PC-9 (cell line): ENCODE results near the gene RMI2. TPM values are rescaled to one million over a fixed set of nuclear protein-coding genes. Genes with fewer than 3 reads are reported as not detected.

Experiments used
- BruUV-seq: library from RNA; stranded (reverse); fragments of 400-500 nt; replicated peaks from 2 replicates; lab custom pipeline; 2021; lab: Mats Ljungman, UMichigan
- CTCF ChIA-PET: fragments of 300-600 bp; sonication (Branson Sonifier 250); formaldehyde crosslinking; loops from one replicate; lab custom pipeline; 2022; ENCODE audit warnings: antibody characterized with exemption; lab: Charles Lee
- POLR2A ChIA-PET: fragments of 300-600 bp; sonication (Branson Sonifier 250); formaldehyde crosslinking; loops from one replicate; lab custom pipeline; 2022; ENCODE audit warnings: antibody characterized with exemption; ENCODE audit not compliant: unreplicated experiment; lab: Charles Lee
- DNase-seq, 2 experiments: peaks; one replicate each; pipeline versions ENCODE4 v3.0.0 to v3.0.0-alpha.2; 2015 to 2022; ENCODE audit warnings: mixed read lengths in 1 of 2
- H2AFZ ChIP-seq: fragments of 200-600 bp; sonication (generic); 2 replicates; pipeline ENCODE4 v1.8.1; 2017; ENCODE audit warnings: antibody characterized with exemption
- H3F3A ChIP-seq: fragments of 200-600 bp; sonication (generic); 2 replicates; pipeline ENCODE4 v1.8.1; 2017; ENCODE audit warnings: antibody characterized with exemption, mild to moderate bottlenecking, low read depth; ENCODE audit not compliant: insufficient read depth
- H3K27ac ChIP-seq: fragments of 200-600 bp; sonication (generic); 2 replicates; pipeline ENCODE4 v1.6.1; 2016; ENCODE audit warnings: mixed run types
- H3K27me3 ChIP-seq: fragments of 200-600 bp; sonication (generic); 2 replicates; pipeline ENCODE4 v1.6.1; 2016; ENCODE audit warnings: low read depth, mixed run types; ENCODE audit not compliant: insufficient read depth
- H3K36me3 ChIP-seq: fragments of 200-600 bp; sonication (generic); 2 replicates; pipeline ENCODE4 v1.6.1; 2016; ENCODE audit warnings: low read depth, mixed run types
- H3K4me1 ChIP-seq: fragments of 200-600 bp; sonication (generic); replicated peaks from 2 replicates; pipeline ENCODE4 v1.6.1; 2016; ENCODE audit warnings: mixed run types; ENCODE audit not compliant: insufficient read depth
- H3K4me2 ChIP-seq: fragments of 200-600 bp; sonication (generic); 2 replicates; pipeline ENCODE4 v1.6.1; 2017; ENCODE audit warnings: mixed run types
- H3K4me3 ChIP-seq: fragments of 200-600 bp; sonication (generic); 2 replicates; pipeline ENCODE4 v1.6.1; 2016; ENCODE audit warnings: mixed run types
- H3K79me2 ChIP-seq: fragments of 200-600 bp; sonication (generic); 2 replicates; pipeline ENCODE4 v1.6.1; 2017; ENCODE audit warnings: low read depth, mixed run types
- H3K9me2 ChIP-seq: fragments of 200-600 bp; sonication (generic); 2 replicates; pipeline ENCODE4 v1.8.1; 2017; ENCODE audit warnings: mild to moderate bottlenecking; ENCODE audit not compliant: insufficient read depth
- H3K9me3 ChIP-seq: fragments of 200-600 bp; sonication (generic); 2 replicates; pipeline ENCODE4 v1.8.1; 2016; ENCODE audit warnings: low read depth; ENCODE audit not compliant: insufficient read depth
- H4K20me1 ChIP-seq: fragments of 200-600 bp; sonication (generic); 2 replicates; pipeline ENCODE4 v1.8.1; 2017; ENCODE audit not compliant: insufficient read depth
- EZH2 ChIP-seq: fragments of 200-600 bp; sonication (generic); IDR thresholded peaks from 2 replicates; pipeline ENCODE4 v1.8.0; 2017; ENCODE audit warnings: antibody characterized with exemption, low read depth
- intact Hi-C: fragments of 100-400 bp; cut with micrococcal nuclease; formaldehyde crosslinking; loops from one replicate; pipeline ENCODE4 v1.10.0; 2022; ENCODE audit not compliant: unreplicated experiment
- total RNA-seq: library from RNA; stranded (reverse); gene quantifications from 2 replicates; pipeline ENCODE4 v1.2.3, GENCODE V29; 2021
- TF ChIP-seq, protein P1 (sequence below): fragments of 200-600 bp; sonication (generic); conservative IDR thresholded peaks from 2 replicates; pipeline ENCODE4 v1.6.1; 2017; ENCODE audit warnings: mixed run types, antibody characterized with exemption, mild to moderate bottlenecking, moderate library complexity

Gene RMI2
- total RNA-seq, 1 experiment from 2014 or later = 38.0 TPM

DNA sequence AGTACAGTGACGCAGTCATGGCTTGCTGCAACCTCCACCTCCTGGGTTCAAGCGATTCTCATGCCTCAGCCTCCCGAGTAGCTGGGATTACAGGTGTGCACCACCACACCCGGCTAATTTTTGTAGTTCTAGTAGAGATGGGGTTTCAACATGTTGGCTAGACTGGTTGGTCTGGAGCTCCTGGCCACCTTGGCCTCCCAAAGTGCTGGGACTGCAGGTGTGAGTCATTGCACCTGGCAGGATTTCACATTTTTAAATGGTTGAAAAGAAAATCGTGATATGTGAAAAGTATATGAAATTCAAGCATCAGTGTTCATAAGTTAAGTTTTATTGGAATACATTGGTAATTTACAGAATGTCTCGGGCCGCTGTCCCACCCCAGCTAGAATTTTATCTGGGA is 2.6 kb downstream of the RMI2 start:
- Histone ChIP-seq H3K4me3 (no peak overlapping the region), H3K79me2 (peaks cover 30% of the 10 kb centered on the region), H3K4me1 (peaks cover 34% of the 10 kb centered on the region), H2AFZ (no peak overlapping the region), H3K27me3 (no peaks in the 10 kb centered on the region), H3K27ac (no peak overlapping the region), H3K4me2 (peak overlapping the region; percentile 27), H4K20me1 (no peaks in the 10 kb centered on the region), H3K9me3 (no peaks in the 10 kb centered on the region), H3K36me3 (no peaks in the 10 kb centered on the region), H3K9me2 (no peaks in the 10 kb centered on the region), H3F3A (peaks cover 21% of the 10 kb centered on the region; the same call in 1 of the 2 replicates)
- TF ChIP-seq, protein P1, sequence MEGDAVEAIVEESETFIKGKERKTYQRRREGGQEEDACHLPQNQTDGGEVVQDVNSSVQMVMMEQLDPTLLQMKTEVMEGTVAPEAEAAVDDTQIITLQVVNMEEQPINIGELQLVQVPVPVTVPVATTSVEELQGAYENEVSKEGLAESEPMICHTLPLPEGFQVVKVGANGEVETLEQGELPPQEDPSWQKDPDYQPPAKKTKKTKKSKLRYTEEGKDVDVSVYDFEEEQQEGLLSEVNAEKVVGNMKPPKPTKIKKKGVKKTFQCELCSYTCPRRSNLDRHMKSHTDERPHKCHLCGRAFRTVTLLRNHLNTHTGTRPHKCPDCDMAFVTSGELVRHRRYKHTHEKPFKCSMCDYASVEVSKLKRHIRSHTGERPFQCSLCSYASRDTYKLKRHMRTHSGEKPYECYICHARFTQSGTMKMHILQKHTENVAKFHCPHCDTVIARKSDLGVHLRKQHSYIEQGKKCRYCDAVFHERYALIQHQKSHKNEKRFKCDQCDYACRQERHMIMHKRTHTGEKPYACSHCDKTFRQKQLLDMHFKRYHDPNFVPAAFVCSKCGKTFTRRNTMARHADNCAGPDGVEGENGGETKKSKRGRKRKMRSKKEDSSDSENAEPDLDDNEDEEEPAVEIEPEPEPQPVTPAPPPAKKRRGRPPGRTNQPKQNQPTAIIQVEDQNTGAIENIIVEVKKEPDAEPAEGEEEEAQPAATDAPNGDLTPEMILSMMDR = no peak
- peak; percentile 42 to 65 for DNase-seq
- intact Hi-C loops = no loop called here
- no TSS peak for BruUV-seq
- ChIA-PET CTCF (no interaction called here), POLR2A (no interaction called here)

GRCh38 chr16:11348737-11349598 is 3.7 kb downstream of the RMI2 start:
- intact Hi-C loops = no loop called here

DNA sequence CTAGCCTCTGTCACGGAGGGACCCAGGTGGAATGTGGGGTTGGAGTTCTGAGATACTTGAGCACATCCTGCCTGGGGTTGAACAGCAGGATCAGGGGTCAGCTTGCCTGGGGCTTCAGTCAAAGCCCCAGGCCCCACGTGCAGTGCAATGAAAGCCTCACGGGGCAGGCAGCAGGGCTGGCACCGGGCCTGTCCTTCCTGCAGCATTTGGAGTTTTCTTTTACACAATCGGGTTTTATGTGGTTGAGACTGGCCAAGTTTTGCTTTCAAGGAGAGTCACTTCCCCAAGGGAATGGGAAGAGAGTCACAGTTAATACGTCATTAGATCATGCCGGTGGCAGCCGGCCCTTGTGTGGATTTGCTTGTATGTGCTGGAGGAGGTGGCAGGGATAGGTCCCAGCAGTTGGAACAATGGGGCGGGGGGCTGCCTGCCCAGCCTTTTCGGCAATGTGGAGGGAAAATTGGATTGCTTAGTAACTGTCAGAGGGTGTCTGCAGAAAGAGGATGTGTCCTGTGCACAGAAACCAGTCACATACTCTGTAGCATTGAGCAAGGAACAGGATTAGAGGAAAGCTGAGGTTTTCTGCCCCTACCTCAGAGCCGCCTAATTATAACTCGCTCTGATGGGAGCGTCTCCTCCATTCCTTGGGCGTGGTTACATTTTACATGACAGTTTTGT is 4.5 kb downstream of the RMI2 start:
- H3K4me3 ChIP-seq = no peak overlapping the region
- DNase-seq = no peak
- no peaks in the 10 kb centered on the region for H3K36me3 ChIP-seq
- H3K4me2 ChIP-seq = no peak overlapping the region
- peaks cover 30% of the 10 kb centered on the region for H3K79me2 ChIP-seq
- no peaks in the 10 kb centered on the region for H3K9me2 ChIP-seq
- intact Hi-C loops = no loop called here
- H3K4me1 ChIP-seq = peaks cover 28% of the 10 kb centered on the region
- no TSS peak for BruUV-seq
- H2AFZ ChIP-seq = no peak overlapping the region
- no peaks in the 10 kb centered on the region for H4K20me1 ChIP-seq
- no peaks in the 10 kb centered on the region for H3K27me3 ChIP-seq
- CTCF ChIA-PET = no interaction called here
- no peak overlapping the region for H3K27ac ChIP-seq
- POLR2A ChIA-PET = no interaction called here
- TF ChIP-seq EZH2 = no peak
- TF ChIP-seq, protein P1 = no peak
- no peaks in the 10 kb centered on the region for H3K9me3 ChIP-seq
- peaks cover 21% of the 10 kb centered on the region; the same call in 1 of the 2 replicates for H3F3A ChIP-seq

More at GRCh38 chr16:11348737-11349598, 3.7 kb downstream of the RMI2 start:
- Histone ChIP-seq H3K4me2 (no peak overlapping the region), H3K4me1 (peaks cover 34% of the 10 kb centered on the region), H3F3A (peaks cover 21% of the 10 kb centered on the region; the same call in 1 of the 2 replicates), H3K27me3 (no peaks in the 10 kb centered on the region), H3K9me2 (no peaks in the 10 kb centered on the region), H2AFZ (no peak overlapping the region), H3K27ac (no peak overlapping the region), H3K9me3 (no peaks in the 10 kb centered on the region), H3K36me3 (no peaks in the 10 kb centered on the region), H3K79me2 (peaks cover 30% of the 10 kb centered on the region), H3K4me3 (no peak overlapping the region), H4K20me1 (no peaks in the 10 kb centered on the region)
- no peak for TF ChIP-seq EZH2
- TF ChIP-seq, protein P1 = no peak
- no peak for DNase-seq
- POLR2A ChIA-PET = no interaction called here
- CTCF ChIA-PET = no interaction called here
- BruUV-seq = no TSS peak
